K562 (cell line): ENCODE measurements around the gene FBLIM1. TPM values are rescaled to one million over a fixed set of nuclear protein-coding genes. Genes with fewer than 3 reads are reported as not detected.
A peak's percentile ranks its signal among the peaks of the same experiment; 100 is the strongest.

Source experiments
- ARNT ChIP-seq, 2 experiments: fragments of 450-650 bp; IDR thresholded peaks; 2 replicates each; pipeline ENCODE4 v1.6.1; 2016; ENCODE audit warnings: mild to moderate bottlenecking in 1 of 2
- CTBP1 ChIP-seq: fragments of 450-650 bp; IDR thresholded peaks from 2 replicates; pipeline ENCODE4 v1.6.1; 2016; ENCODE audit warnings: borderline replicate concordance
- ETV1 ChIP-seq: fragments of 450-650 bp; conservative IDR thresholded peaks from 2 replicates; pipeline ENCODE4 v1.6.1; 2016; ENCODE audit warnings: missing genetic modification characterization, control low read depth, low read depth, missing compliant biosample characterization
- SMAD4 ChIP-seq: fragments of 250-450 bp; sonication (Bioruptor Pico); conservative IDR thresholded peaks from 2 replicates; pipeline ENCODE4 v1.8.0; 2021; ENCODE audit warnings: inconsistent platforms, mild to moderate bottlenecking, moderate library complexity
- SMARCE1 ChIP-seq: fragments of 450-650 bp; IDR thresholded peaks from 2 replicates; pipeline ENCODE4 v1.7.1; 2016; ENCODE audit warnings: mild to moderate bottlenecking
- TEAD2 ChIP-seq: fragments of 450-650 bp; IDR thresholded peaks from 2 replicates; pipeline ENCODE4 v1.6.1; 2016; ENCODE audit warnings: missing genetic modification characterization, control low read depth, missing compliant biosample characterization
- ZNF551 ChIP-seq: fragments of 250-450 bp; sonication (Bioruptor Pico); IDR thresholded peaks from 2 replicates; pipeline ENCODE4 v1.5.0; 2021; ENCODE audit warnings: mild to moderate bottlenecking, moderate library complexity
- ZNF696 ChIP-seq: fragments of 250-450 bp; sonication (Bioruptor Pico); conservative IDR thresholded peaks from 2 replicates; pipeline ENCODE4 v1.4.0; 2020; ENCODE audit warnings: mild to moderate bottlenecking, moderate library complexity
- polyA plus RNA-seq, 8 experiments: library from polyadenylated mRNA; depleted of rRNA in 4 of 8; stranded (reverse) in 5 of 8; unstranded in 3 of 8; fragments of >200 nt; fragmentation: Nextera tagmentation in 2 of 8; fragmentation: Illumina TruSeq in 1 of 8; extraction: Ambion mirVana in 2 of 8; extraction: Trizol in 1 of 8; gene quantifications; 2 replicates each; pipeline versions ENCODE4 v1.2.1 to v1.2.3, GENCODE V29; 2011 to 2014; ENCODE audit warnings: inconsistent platforms in 1 of 8, missing spikeins in 1 of 8
- total RNA-seq, 7 experiments: library from RNA; depleted of rRNA in 6 of 7; stranded (reverse); fragments of >200 nt in 6 of 7; fragmentation: Illumina TruSeq in 2 of 7; extraction: Trizol in 2 of 7; gene quantifications; 2 replicates each; pipeline versions ENCODE4 v1.2.1 to v1.2.3, GENCODE V29; 2011 to 2021; ENCODE audit warnings: low replicate concordance in 1 of 7
- TF ChIP-seq, protein P1 (sequence below): IDR thresholded peaks from 2 replicates; pipeline ENCODE4 v1.6.1; 2016; ENCODE audit warnings: missing genetic modification characterization, missing compliant biosample characterization
- TF ChIP-seq, protein P2 (sequence below): sonication (generic); formaldehyde crosslinking; IDR thresholded peaks from 2 replicates; pipeline ENCODE4 v1.8.0; 2022; ENCODE audit warnings: missing genetic modification reagents, mild to moderate bottlenecking, moderate library complexity, borderline replicate concordance
- TF ChIP-seq, protein P3 (sequence below): fragments of 450-650 bp; IDR thresholded peaks from 2 replicates; pipeline ENCODE4 v1.6.1; 2018; ENCODE audit not compliant: partially characterized antibody
- TF ChIP-seq, protein P4 (sequence below): sonication (generic); formaldehyde crosslinking; IDR thresholded peaks from 2 replicates; pipeline ENCODE4 v1.8.1; 2022; ENCODE audit warnings: missing genetic modification reagents

Gene FBLIM1
- total and polyA plus RNA-seq, 9 of the 15 experiments (the other 6 are each of a cell fraction or from before 2014, with no cell fraction given): 0.14 to 0.24 TPM; not detected in 7

DNA sequence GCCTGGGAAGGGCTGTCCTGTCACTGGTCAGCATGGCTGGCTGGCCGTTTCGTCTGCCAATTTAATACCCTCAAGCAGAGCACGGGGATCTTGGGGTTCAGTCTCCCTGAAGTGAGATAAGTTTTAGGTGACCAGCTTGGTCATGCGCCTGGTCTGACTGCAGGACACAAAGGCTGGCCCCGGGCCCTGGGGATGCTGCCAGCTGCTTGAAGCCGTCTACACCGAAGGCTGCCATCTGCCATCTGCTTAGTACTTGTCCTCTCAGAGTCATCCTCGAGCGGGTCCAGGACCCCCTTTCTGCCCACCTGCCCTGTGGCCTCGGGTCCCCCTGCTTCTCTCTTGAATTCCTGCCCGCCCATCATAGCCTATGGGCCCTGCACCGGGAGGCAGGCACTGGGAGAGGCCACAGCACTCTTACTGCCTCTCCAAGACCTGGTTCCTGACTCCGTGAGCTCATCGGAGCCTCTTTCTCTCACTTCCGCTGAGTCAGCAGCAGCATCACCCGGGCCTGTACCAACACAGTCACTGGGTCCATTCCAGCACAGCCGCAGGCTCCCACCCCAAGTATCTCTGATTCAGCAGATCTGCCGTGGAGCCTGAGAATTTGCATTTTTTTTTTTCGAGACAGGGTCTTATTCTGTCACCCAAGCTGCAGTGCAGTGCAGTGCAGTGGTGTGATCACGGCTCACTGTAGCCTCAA is 7.0 kb downstream of the FBLIM1 start (continued):
- TF ChIP-seq, protein P1, sequence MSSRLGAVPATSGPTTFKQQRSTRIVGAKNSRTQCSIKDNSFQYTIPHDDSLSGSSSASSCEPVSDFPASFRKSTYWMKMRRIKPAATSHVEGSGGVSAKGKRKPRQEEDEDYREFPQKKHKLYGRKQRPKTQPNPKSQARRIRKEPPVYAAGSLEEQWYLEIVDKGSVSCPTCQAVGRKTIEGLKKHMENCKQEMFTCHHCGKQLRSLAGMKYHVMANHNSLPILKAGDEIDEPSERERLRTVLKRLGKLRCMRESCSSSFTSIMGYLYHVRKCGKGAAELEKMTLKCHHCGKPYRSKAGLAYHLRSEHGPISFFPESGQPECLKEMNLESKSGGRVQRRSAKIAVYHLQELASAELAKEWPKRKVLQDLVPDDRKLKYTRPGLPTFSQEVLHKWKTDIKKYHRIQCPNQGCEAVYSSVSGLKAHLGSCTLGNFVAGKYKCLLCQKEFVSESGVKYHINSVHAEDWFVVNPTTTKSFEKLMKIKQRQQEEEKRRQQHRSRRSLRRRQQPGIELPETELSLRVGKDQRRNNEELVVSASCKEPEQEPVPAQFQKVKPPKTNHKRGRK (tag): no peak
- TF ChIP-seq ZNF551 (CRISPR knock-in tag) (no peak), ARNT (IDR thresholded peaks at IDR 0.05) (no peak), CTBP1 (peak; percentile 70), TEAD2 (tag) (no peak), SMARCE1 (no peak), ZNF696 (CRISPR knock-in tag) (no peak), SMAD4 (CRISPR knock-in tag) (no peak), ETV1 (peak; percentile 72)
- TF ChIP-seq, protein P2, sequence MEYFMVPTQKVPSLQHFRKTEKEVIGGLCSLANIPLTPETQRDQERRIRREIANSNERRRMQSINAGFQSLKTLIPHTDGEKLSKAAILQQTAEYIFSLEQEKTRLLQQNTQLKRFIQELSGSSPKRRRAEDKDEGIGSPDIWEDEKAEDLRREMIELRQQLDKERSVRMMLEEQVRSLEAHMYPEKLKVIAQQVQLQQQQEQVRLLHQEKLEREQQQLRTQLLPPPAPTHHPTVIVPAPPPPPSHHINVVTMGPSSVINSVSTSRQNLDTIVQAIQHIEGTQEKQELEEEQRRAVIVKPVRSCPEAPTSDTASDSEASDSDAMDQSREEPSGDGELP (CRISPR knock-in tag): peak; percentile 23; the same call in 1 of the 2 replicates
- TF ChIP-seq, protein P3, sequence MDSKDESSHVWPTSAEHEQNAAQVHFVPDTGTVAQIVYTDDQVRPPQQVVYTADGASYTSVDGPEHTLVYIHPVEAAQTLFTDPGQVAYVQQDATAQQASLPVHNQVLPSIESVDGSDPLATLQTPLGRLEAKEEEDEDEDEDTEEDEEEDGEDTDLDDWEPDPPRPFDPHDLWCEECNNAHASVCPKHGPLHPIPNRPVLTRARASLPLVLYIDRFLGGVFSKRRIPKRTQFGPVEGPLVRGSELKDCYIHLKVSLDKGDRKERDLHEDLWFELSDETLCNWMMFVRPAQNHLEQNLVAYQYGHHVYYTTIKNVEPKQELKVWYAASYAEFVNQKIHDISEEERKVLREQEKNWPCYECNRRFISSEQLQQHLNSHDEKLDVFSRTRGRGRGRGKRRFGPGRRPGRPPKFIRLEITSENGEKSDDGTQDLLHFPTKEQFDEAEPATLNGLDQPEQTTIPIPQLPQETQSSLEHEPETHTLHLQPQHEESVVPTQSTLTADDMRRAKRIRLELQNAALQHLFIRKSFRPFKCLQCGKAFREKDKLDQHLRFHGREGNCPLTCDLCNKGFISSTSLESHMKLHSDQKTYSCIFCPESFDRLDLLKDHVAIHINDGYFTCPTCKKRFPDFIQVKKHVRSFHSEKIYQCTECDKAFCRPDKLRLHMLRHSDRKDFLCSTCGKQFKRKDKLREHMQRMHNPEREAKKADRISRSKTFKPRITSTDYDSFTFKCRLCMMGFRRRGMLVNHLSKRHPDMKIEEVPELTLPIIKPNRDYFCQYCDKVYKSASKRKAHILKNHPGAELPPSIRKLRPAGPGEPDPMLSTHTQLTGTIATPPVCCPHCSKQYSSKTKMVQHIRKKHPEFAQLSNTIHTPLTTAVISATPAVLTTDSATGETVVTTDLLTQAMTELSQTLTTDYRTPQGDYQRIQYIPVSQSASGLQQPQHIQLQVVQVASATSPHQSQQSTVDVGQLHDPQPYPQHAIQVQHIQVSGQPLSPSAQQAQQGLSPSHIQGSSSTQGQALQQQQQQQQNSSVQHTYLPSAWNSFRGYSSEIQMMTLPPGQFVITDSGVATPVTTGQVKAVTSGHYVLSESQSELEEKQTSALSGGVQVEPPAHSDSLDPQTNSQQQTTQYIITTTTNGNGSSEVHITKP: peak; percentile 93
- TF ChIP-seq, protein P4, sequence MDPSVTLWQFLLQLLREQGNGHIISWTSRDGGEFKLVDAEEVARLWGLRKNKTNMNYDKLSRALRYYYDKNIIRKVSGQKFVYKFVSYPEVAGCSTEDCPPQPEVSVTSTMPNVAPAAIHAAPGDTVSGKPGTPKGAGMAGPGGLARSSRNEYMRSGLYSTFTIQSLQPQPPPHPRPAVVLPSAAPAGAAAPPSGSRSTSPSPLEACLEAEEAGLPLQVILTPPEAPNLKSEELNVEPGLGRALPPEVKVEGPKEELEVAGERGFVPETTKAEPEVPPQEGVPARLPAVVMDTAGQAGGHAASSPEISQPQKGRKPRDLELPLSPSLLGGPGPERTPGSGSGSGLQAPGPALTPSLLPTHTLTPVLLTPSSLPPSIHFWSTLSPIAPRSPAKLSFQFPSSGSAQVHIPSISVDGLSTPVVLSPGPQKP (CRISPR knock-in tag): no peak
